Epithelial cell of proximal tubule (primary cell): Measurements from ENCODE around the gene CD2AP. TPM values are rescaled to one million over a fixed set of nuclear protein-coding genes. Genes with fewer than 3 reads are reported as not detected.

Experiments
- DNase-seq: peaks from one replicate; pipeline ENCODE4 v3.0.0-alpha.2; 2011; ENCODE audit warnings: low read depth
- H3K4me3 ChIP-seq: 2 replicates; pipeline ENCODE4 v1.5.1; 2011; ENCODE audit warnings: low read depth, mild to moderate bottlenecking, low read length
- CTCF ChIP-seq: conservative IDR thresholded peaks from 2 replicates; pipeline ENCODE4 v1.5.1; 2012; ENCODE audit warnings: low read depth, mild to moderate bottlenecking, low read length
- total RNA-seq: library from RNA; depleted of rRNA; stranded (reverse); fragments of >200 nt; gene quantifications from 2 replicates; pipeline ENCODE4 v1.2.3, GENCODE V29; 2015

CD2AP gene
- total RNA-seq, 1 donor from 2014 or later: 61.7 TPM

- no peak for TF ChIP-seq CTCF
- peak; percentile 97 for DNase-seq
- no peak overlapping the region for H3K4me3 ChIP-seq
Measured at GRCh38 chr6:47484616-47485015, 7.0 kb downstream of the CD2AP start.

- TF ChIP-seq CTCF: no peak
- H3K4me3 ChIP-seq: no peak overlapping the region
- DNase-seq: no peak
Measured at GRCh38 chr6:47485083-47485482, 7.5 kb downstream of the CD2AP start.

GRCh38 chr6:47485491-47486135, 8.0 kb downstream of the CD2AP start:
- H3K4me3 ChIP-seq: no peak overlapping the region
- TF ChIP-seq CTCF: no peak
- DNase-seq: no peak

GRCh38 chr6:47489995-47490394, 12.4 kb downstream of the CD2AP start:
- no peak overlapping the region for H3K4me3 ChIP-seq
- no peak for TF ChIP-seq CTCF
- DNase-seq: no peak

GRCh38 chr6:47490676-47491075, 13.1 kb downstream of the CD2AP start:
- no peak for TF ChIP-seq CTCF
- no peak for DNase-seq
- H3K4me3 ChIP-seq: no peak overlapping the region

GRCh38 chr6:47492355-47492754, 14.8 kb downstream of the CD2AP start:
- no peak overlapping the region for H3K4me3 ChIP-seq
- no peak for TF ChIP-seq CTCF
- DNase-seq: no peak

- no peak for DNase-seq
- no peak overlapping the region for H3K4me3 ChIP-seq
- TF ChIP-seq CTCF: no peak
Measured at GRCh38 chr6:47495207-47495606, 17.6 kb downstream of the CD2AP start.
